GM18861 (cell line): ENCODE measurements around the gene SERPINH1.
"Not testable (repeated sequence)": the region's sequence is repeated elsewhere in the genome, so short reads cannot be mapped to it uniquely, and the experiment has no call there.

Source experiments
- ATAC-seq: cut with Tn5 transposase; IDR thresholded peaks from one replicate; pipeline ENCODE4 v1.9.1; 2021; ENCODE audit not compliant: unreplicated experiment

Gene SERPINH1

GRCh38 chr11:75572744-75573143 is 10.7 kb downstream of the SERPINH1 start:
- ATAC-seq, result no peak

- no peak for ATAC-seq
Observed at GRCh38 chr11:75574698-75575602, 12.9 kb downstream of the SERPINH1 start.

- ATAC-seq, result no peak
Observed at GRCh38 chr11:75576017-75576416, 14.0 kb downstream of the SERPINH1 start.

GRCh38 chr11:75576499-75576918 is 14.5 kb downstream of the SERPINH1 start:
- no peak for ATAC-seq

- no peak for ATAC-seq
Observed at GRCh38 chr11:75577207-75577606, 15.2 kb downstream of the SERPINH1 start.

DNA sequence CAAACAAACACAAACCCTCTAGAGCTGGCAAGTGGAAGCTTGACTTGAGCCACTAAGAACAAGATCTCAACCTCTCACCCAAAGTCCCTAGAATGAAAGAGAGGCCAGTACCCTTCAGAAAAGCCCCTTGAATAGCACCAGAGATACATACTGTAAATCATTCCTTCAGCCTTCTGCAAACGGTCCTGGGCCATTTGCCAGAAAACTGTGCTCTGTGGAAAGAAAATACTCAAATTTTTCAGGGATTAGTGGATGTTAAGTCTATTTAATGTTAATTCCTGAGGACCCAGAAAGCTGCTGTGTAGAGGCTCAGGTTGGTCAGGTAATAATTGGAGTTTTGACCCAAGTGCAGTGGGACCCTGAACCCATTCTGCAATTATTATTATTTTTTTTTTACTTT is 16.9 kb downstream of the SERPINH1 start:
- no peak for ATAC-seq

DNA sequence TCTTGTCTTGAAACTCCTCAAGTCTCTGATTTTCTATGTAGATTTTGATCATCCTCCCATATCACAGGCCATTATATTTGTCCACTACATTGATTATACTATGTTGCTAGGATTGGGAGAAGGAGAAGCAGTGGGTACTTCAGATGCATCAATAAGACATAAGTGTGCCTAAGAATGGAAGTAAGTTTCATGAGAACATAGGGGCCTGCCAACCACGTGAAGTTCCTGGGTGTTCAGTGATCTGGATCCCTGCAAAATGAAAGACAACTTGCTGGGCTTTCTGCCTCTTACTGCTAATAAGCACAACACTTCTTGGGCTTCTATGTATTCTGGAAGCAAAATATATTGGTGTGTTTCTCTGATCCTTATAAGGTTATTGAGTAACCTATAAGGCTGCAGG is 17.8 kb downstream of the SERPINH1 start:
- ATAC-seq, result no peak

DNA sequence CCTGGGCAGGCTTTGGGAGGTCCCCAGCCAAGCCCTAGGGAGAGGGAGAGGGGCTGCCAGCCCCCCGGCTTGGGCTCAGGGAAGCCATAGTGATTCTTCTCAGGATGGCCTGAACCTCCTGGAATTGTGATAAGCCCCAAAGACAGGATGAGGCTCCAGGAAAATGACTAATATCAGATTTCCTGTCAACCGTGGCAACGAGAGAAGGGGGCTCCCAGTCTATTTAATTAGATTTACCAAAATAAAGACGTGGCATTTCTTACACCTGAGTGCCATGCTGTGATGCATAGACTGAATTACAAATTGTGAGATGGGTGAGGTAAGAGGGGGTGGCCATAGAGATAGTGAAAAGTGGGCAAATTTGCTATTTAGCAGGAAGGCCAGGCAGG is 20.4 kb downstream of the SERPINH1 start:
- ATAC-seq, result no peak

- no peak for ATAC-seq
Observed at GRCh38 chr11:75582895-75583717, 21.1 kb downstream of the SERPINH1 start.

DNA sequence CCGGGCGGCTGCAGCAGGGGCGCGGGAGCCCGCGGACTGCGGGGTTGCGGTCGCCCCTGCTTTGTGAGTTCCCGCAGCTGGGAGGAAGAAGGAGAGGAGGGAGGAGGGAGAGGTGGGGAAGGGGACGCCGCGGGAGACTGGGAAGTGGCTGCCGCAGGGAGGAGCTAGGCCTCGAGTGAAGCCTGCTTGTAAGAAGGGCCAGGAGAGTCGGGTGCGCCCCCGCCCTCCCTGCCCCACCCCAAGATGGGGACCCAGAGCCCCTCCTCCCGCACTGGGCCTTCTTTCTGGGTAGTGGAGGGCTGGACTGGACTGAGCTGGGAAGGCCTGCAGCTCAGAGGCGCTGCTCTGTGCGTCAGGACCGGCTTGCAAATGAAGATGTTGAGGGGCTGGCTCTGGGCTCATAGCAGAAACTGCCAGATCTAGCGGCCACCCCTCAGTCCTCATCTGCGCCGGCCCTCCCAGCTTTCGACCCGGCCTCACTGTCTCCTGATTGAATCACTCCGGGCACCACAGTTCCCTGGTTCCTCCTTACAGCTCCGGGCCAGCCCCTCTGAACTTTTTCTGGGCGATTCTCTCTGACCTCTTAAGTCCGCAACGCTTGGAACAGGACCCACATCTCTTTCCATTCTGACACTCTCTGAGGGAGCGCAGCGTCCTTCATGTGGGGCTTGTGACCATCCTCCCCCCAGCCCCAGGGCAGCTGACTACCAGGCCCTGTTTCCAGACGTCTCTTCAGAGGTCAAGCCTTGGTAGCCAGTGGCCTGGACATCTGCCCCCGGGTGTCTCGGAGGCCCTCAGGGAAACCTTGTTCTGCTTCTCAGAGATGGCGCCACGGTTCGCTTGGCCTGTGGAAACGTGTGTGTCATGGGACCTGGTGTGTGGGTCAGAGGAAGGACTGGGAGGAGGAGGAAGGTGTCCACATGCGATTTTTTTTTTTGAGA is 21.9 kb downstream of the SERPINH1 start:
- no peak for ATAC-seq

- not testable (repeated sequence) for ATAC-seq
Observed at GRCh38 chr11:75584659-75585292, 22.7 kb downstream of the SERPINH1 start.

GRCh38 chr11:75585293-75585670 is 23.2 kb downstream of the SERPINH1 start:
- no peak for ATAC-seq

DNA sequence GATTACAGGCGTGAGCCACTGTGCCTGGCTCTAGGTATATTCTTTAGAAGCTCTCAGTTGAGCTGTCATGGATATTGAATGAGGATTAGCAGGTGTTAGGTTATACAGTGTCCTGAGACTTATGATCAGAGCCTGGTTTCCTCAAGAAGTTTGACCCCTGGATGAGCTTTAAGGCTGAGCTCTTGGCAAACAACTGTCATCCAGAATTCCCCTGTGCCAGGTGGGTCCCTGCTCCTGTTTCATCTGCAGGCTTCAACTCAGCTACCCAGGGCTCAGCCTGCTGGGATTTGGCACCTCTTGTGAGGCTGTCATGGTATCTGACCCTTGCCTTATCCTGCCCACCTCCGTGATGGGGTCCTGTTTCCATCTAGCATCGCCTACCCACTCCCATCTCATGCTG is 24.3 kb downstream of the SERPINH1 start:
- ATAC-seq, result no peak

- ATAC-seq, result no peak
Observed at GRCh38 chr11:75588051-75588481, 26.0 kb downstream of the SERPINH1 start.

DNA sequence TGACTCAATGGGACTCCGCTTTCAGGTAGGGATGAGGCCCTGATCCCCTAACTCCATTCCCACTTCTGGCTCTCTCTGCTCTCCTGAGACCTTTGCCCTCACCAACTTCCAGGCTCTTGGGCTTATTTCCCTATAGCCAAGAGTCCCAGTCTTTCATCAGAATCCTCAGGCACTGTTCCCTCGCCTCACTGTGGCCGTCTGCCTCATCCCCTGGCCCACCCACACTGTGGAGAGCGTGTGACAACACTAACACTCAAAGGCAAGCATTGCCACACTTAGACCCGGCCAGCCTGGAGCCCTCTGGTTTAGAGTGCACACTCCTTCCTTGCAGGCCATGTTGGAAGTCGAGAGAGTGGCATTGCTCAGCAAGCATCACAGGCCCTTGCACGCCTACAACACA is 27.0 kb downstream of the SERPINH1 start:
- ATAC-seq, result no peak

DNA sequence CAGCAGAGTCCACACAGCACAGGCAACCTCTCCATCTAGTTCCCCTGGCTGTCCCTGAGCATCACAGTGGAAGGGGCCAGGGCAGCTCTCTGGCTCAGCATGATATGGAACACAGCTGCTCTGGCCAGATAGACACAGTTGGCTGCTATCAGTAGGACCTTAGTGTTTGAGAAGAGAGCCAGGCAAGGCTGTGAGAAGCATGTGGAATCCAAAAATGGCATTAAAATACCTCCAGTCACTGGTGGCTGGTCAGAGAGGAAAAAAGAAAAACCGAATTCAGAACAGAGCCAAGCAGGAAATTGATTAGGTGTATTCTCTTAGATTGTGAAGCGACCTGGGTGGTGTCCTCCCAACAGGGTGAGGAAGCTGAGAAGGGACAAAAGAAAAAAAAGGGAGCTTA is 27.9 kb downstream of the SERPINH1 start:
- ATAC-seq, result no peak

GRCh38 chr11:75591371-75591770 is 29.3 kb downstream of the SERPINH1 start:
- ATAC-seq, result no peak

GRCh38 chr11:75591966-75592365 is 29.9 kb downstream of the SERPINH1 start:
- ATAC-seq, result no peak

DNA sequence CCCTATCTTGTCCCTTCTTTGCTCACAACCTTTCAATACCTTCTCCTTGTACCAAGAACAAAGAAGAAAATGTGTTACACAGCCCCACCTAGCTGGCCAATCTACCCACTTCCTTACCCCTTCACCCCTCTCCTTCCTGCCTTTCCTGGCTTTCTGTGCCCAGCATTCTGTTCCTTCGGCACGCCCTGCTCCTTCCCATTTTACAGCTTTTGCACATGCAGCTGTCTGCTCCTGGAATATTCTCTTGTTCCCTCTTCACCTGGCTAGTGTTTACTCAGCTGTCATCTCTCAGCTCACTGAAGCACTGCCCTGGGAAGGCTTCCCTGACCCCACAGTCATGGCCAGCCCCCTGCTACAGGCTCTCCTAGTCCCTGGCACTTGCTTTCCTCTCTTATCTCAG is 30.7 kb downstream of the SERPINH1 start:
- ATAC-seq, result no peak

GRCh38 chr11:75593286-75593915 is 31.3 kb downstream of the SERPINH1 start:
- no peak for ATAC-seq
